Measurements from ENCODE around the gene DACH1. TPM values are rescaled to one million over a fixed set of nuclear protein-coding genes. Genes with fewer than 3 reads are reported as not detected.

DACH1 gene
- total and polyA plus RNA-seq, 9 of the 15 experiments (the other 6 are each of a cell fraction or from before 2014, with no cell fraction given), result 0.04 to 0.07 (median 0.04) TPM; not detected in 2

DNA sequence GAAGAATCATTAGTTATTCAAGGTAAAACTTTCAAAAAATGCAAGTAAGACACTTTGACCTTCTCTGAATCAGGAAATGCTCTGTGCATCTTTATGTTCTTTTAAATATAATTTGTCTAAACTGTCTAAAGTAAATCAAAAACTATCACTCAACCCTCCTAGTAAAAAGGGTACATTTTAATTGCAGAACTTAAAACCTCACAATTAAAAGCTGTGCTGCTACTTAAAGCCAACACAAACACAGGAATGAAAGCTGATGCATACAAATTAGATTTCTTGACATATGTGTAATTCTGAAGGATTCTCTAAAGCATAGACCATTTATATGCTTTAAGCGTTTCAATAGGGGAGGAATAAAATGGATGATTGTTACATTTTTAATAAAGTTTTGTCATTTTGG lies 58.3 kb downstream of the DACH1 start:
- no peaks in the 10 kb centered on the region for H3K27me3 ChIP-seq (ENCODE audit: control insufficient read depth in 2 of 2, insufficient read depth in 2 of 2, low read length in 2 of 2)
- no peak overlapping the region for H3K9ac ChIP-seq (ENCODE audit: insufficient read depth in 1 of 2, low read depth in 2 of 2, low read length in 2 of 2)
- no TSS peak for BruUV-seq (replicated peaks)
- no peak for TF ChIP-seq FIP1L1 (IDR thresholded peaks at IDR 0.05; ENCODE audit: low read depth, low read length, poor library complexity, severe bottlenecking)
- TF ChIP-seq U2AF2 (optimal IDR thresholded peaks at IDR 0.05; ENCODE audit: low read depth, low read length), result no peak
- no peak for TF ChIP-seq TBL1XR1 (IDR thresholded peaks at IDR 0.05; ENCODE audit: low read length in 2 of 2)
- no peak for TF ChIP-seq CHD2 (IDR thresholded peaks at IDR 0.05; ENCODE audit: low read depth, low read length)
- no peak for TF ChIP-seq HDAC6 (IDR thresholded peaks at IDR 0.05; ENCODE audit: low read depth, low read length)
- TF ChIP-seq, protein P1, sequence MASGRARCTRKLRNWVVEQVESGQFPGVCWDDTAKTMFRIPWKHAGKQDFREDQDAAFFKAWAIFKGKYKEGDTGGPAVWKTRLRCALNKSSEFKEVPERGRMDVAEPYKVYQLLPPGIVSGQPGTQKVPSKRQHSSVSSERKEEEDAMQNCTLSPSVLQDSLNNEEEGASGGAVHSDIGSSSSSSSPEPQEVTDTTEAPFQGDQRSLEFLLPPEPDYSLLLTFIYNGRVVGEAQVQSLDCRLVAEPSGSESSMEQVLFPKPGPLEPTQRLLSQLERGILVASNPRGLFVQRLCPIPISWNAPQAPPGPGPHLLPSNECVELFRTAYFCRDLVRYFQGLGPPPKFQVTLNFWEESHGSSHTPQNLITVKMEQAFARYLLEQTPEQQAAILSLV (tag; IDR thresholded peaks at IDR 0.05), result no peak
- TF ChIP-seq PRPF4 (IDR thresholded peaks at IDR 0.05; ENCODE audit: insufficient read depth, low read depth, low read length, poor library complexity, severe bottlenecking), result no peak
- no peak for TF ChIP-seq CEBPB (tag; IDR thresholded peaks at IDR 0.05)
- no peak for TF ChIP-seq ZNF436 (CRISPR knock-in tag; IDR thresholded peaks at IDR 0.05)
- no peak for TF ChIP-seq KDM5B (IDR thresholded peaks at IDR 0.05; ENCODE audit: insufficient replicate concordance, low read depth, low read length)
- TF ChIP-seq HMG20B (CRISPR knock-in tag; IDR thresholded peaks at IDR 0.05), result no peak
- TF ChIP-seq ZNF551 (CRISPR knock-in tag; IDR thresholded peaks at IDR 0.05), result no peak
- TF ChIP-seq ZNF41 (CRISPR knock-in tag; conservative IDR thresholded peaks at IDR 0.05), result no peak
- no peak for TF ChIP-seq ELF1 (tag; IDR thresholded peaks at IDR 0.05)
- no peak for TF ChIP-seq ZNF232 (CRISPR knock-in tag; IDR thresholded peaks at IDR 0.05)
- TF ChIP-seq ETV6 (IDR thresholded peaks at IDR 0.05; ENCODE audit: borderline replicate concordance in 1 of 2, low read depth in 2 of 2, low read length in 1 of 2), result no peak
- no peak for TF ChIP-seq ETV6 (CRISPR knock-in tag; IDR thresholded peaks at IDR 0.05; ENCODE audit: borderline replicate concordance)
- TF ChIP-seq NR2C1 (IDR thresholded peaks at IDR 0.05), result no peak
- no peak for TF ChIP-seq NR2C1 (tag; IDR thresholded peaks at IDR 0.05)
- TF ChIP-seq HDAC3 (IDR thresholded peaks at IDR 0.05; ENCODE audit: borderline replicate concordance, partially characterized antibody), result no peak
- TF ChIP-seq, protein P2, sequence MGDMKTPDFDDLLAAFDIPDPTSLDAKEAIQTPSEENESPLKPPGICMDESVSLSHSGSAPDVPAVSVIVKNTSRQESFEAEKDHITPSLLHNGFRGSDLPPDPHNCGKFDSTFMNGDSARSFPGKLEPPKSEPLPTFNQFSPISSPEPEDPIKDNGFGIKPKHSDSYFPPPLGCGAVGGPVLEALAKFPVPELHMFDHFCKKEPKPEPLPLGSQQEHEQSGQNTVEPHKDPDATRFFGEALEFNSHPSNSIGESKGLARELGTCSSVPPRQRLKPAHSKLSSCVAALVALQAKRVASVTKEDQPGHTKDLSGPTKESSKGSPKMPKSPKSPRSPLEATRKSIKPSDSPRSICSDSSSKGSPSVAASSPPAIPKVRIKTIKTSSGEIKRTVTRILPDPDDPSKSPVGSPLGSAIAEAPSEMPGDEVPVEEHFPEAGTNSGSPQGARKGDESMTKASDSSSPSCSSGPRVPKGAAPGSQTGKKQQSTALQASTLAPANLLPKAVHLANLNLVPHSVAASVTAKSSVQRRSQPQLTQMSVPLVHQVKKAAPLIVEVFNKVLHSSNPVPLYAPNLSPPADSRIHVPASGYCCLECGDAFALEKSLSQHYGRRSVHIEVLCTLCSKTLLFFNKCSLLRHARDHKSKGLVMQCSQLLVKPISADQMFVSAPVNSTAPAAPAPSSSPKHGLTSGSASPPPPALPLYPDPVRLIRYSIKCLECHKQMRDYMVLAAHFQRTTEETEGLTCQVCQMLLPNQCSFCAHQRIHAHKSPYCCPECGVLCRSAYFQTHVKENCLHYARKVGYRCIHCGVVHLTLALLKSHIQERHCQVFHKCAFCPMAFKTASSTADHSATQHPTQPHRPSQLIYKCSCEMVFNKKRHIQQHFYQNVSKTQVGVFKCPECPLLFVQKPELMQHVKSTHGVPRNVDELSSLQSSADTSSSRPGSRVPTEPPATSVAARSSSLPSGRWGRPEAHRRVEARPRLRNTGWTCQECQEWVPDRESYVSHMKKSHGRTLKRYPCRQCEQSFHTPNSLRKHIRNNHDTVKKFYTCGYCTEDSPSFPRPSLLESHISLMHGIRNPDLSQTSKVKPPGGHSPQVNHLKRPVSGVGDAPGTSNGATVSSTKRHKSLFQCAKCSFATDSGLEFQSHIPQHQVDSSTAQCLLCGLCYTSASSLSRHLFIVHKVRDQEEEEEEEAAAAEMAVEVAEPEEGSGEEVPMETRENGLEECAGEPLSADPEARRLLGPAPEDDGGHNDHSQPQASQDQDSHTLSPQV (IDR thresholded peaks at IDR 0.05), result no peak
- intact Hi-C loops (cut with micrococcal nuclease), result no loop called here
- H3K9me1 ChIP-seq (ENCODE audit: control insufficient read depth, insufficient read depth, low read length), result no peaks in the 10 kb centered on the region
- H3K27ac ChIP-seq (ENCODE audit: extremely low read depth, low read depth, low read length), result no peak overlapping the region
- no peaks in the 10 kb centered on the region for H4K20me1 ChIP-seq (replicated peaks; ENCODE audit: control insufficient read depth, insufficient read depth, low read length)
- FAIRE-seq (no peak), ATAC-seq (no peak), DNase-seq (ENCODE audit: extremely low read depth in 1 of 4, low spot score in 3 of 4) (no peak)
- no peak overlapping the region for H2AFZ ChIP-seq (ENCODE audit: low read depth, low read length)
- POLR2A ChIA-PET, result no interaction called here
- H3K9me3 ChIP-seq (replicated peaks; ENCODE audit: control insufficient read depth, insufficient read depth, low read depth, low read length), result no peaks in the 10 kb centered on the region
- CTCF ChIA-PET (ENCODE audit: low intra/inter-chr PET ratio), result no interaction called here
- WGBS (ENCODE audit: insufficient coverage, low coverage, missing lambda C conversion rate), result 0% methylated on average over 1 of the region's 1 CpG
- H3K4me2 ChIP-seq (ENCODE audit: insufficient read depth, low read length), result no peak overlapping the region
- H3K36me3 ChIP-seq (ENCODE audit: control insufficient read depth, insufficient read depth, low read length), result no peaks in the 10 kb centered on the region
- H3K4me3 ChIP-seq, result no peak overlapping the region
- no peaks in the 10 kb centered on the region for H3K79me2 ChIP-seq (ENCODE audit: control insufficient read depth, insufficient read depth, low read length)
- in situ Hi-C loops (cut with MboI), result no loop called here
- H3K4me1 ChIP-seq (replicated peaks in 1 of 2; ENCODE audit: control insufficient read depth in 2 of 2, insufficient read depth in 2 of 2, low read length in 2 of 2), result no peaks in the 10 kb centered on the region

All from K562 (cell line).